Breast epithelium (tissue), 4 donors: ENCODE measurements around the gene DGCR8. TPM values are rescaled to one million over a fixed set of nuclear protein-coding genes. Genes with fewer than 3 reads are reported as not detected.

Source experiments
- DNase-seq, 2 donors: peaks; one replicate each; pipeline ENCODE4 v3.0.0-alpha.2; 2019; ENCODE audit warnings: low spot score in 2 of 2
- H3K27ac ChIP-seq, 2 donors: fragments of 200-600 bp; sonication (generic) in 1 of 2; one replicate each; pipeline ENCODE4 v1.5.1; 2016 to 2019; ENCODE audit warnings: mild to moderate bottlenecking in 1 of 2
- H3K27me3 ChIP-seq, 2 donors: fragments of 200-600 bp; sonication (generic) in 1 of 2; one replicate each; pipeline versions ENCODE4 v1.5.1 to v1.6.0; 2017 to 2019; ENCODE audit warnings: control low read depth in 1 of 2, mild to moderate bottlenecking in 1 of 2
- H3K36me3 ChIP-seq: fragments of 200-600 bp; one replicate; pipeline ENCODE4 v1.5.1; 2019
- H3K4me1 ChIP-seq, 2 donors: fragments of 200-600 bp; sonication (generic); one replicate each; pipeline ENCODE4 v1.5.1; 2016 to 2019; ENCODE audit warnings: control low read depth in 1 of 2
- H3K4me3 ChIP-seq, 3 donors: fragments of 200-600 bp; sonication (generic); 1 replicate in 2 of 3; 2 replicates in 1 of 3; pipeline ENCODE4 v1.5.1; 2016 to 2019; ENCODE audit warnings: mild to moderate bottlenecking in 3 of 3, moderate library complexity in 2 of 3
- H3K9me3 ChIP-seq, 2 donors: fragments of 200-600 bp; sonication (generic) in 1 of 2; one replicate each; pipeline ENCODE4 v1.5.1; 2016 to 2019; ENCODE audit warnings: control low read depth in 1 of 2
- POLR2A ChIP-seq: fragments of 450-650 bp; IDR thresholded peaks from one replicate; pipeline ENCODE4 v1.6.1; 2016; ENCODE audit warnings: antibody characterized with exemption, mild to moderate bottlenecking, moderate library complexity
- POLR2AphosphoS5 ChIP-seq, 3 donors: sonication (generic); formaldehyde crosslinking; IDR thresholded peaks; one replicate each; pipeline ENCODE4 v1.6.1; 2017; ENCODE audit warnings: antibody characterized with exemption in 3 of 3
- intact Hi-C: fragments of 100-400 bp; cut with DNase I; formaldehyde crosslinking; loops from one replicate; pipeline ENCODE4 v1.15.1; 2023; ENCODE audit warnings: low total_unique reads
- total RNA-seq, 3 donors: library from RNA; depleted of rRNA; stranded (reverse); fragments of >200 nt; gene quantifications; one replicate each; pipeline ENCODE4 v1.1.0, GENCODE V29; 2016
- TF ChIP-seq, protein P1 (sequence below), 3 donors: fragments of 450-650 bp; IDR thresholded peaks; one replicate each; pipeline ENCODE4 v1.5.1; 2016 to 2017; ENCODE audit warnings: antibody characterized with exemption in 3 of 3, mild to moderate bottlenecking in 3 of 3, moderate library complexity in 3 of 3

Gene DGCR8
- total RNA-seq, 3 donors from 2014 or later, result 18.4 to 34.7 (median 29.0) TPM

DNA sequence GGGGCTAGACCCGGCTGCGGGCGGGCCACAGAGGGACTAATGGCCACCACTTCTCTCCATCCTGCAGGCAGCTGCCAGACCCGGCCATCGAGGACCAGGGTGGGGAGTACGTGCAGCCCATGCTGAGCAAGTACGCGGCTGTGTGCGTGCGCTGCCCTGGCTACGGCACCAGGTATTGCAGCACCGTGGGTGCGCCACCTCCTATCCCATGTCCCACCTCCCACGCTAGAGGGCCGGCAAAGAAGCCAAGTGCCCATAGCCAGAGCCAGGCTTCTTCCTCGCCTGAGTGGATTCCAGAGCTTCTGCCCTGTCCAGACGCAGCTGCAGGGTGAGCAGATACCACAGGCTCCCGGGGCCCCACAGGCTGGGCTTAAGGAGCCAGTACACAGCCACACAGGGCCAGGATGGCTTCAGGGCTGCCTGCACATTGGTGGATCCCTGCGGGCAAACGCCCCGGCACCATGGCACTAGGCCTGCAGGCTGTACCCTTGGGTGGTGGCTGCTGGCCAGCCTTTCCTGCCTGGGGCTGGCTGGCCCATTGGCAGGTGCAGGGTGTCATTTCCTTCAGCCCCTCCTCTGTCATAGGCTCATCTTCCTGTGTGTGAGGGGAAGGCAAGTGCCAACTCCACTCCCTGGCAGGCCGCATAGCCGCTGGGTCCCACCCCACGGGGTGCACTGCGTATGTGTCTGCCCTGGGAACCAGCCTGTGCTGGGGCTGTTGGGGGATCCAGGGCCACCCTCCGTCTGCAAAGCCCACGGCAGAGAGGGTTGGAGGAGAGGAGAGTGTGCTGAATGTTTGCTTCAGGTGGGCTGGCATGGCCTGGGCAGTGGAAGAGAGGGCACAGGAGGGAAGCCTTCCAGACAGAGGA, 16.5 kb upstream of the DGCR8 start:
- H3K36me3 ChIP-seq, result no peaks in the 10 kb centered on the region
- no peak overlapping the region for H3K27ac ChIP-seq
- no peak overlapping the region for H3K4me3 ChIP-seq
- H3K4me1 ChIP-seq, result no peaks in the 10 kb centered on the region
- TF ChIP-seq, protein P1, sequence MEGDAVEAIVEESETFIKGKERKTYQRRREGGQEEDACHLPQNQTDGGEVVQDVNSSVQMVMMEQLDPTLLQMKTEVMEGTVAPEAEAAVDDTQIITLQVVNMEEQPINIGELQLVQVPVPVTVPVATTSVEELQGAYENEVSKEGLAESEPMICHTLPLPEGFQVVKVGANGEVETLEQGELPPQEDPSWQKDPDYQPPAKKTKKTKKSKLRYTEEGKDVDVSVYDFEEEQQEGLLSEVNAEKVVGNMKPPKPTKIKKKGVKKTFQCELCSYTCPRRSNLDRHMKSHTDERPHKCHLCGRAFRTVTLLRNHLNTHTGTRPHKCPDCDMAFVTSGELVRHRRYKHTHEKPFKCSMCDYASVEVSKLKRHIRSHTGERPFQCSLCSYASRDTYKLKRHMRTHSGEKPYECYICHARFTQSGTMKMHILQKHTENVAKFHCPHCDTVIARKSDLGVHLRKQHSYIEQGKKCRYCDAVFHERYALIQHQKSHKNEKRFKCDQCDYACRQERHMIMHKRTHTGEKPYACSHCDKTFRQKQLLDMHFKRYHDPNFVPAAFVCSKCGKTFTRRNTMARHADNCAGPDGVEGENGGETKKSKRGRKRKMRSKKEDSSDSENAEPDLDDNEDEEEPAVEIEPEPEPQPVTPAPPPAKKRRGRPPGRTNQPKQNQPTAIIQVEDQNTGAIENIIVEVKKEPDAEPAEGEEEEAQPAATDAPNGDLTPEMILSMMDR (IDR thresholded peaks at IDR 0.05), result peak in 1 of 3 donors; percentile 11
- TF ChIP-seq POLR2AphosphoS5 (IDR thresholded peaks at IDR 0.05), result no peak
- H3K27me3 ChIP-seq, result no peaks in the 10 kb centered on the region
- DNase-seq, result no peak
- H3K9me3 ChIP-seq, result no peaks in the 10 kb centered on the region
- intact Hi-C loops, result loop anchor here (5.0 kb wide), 1 partner anchor 904 kb away; the partner anchor contains the start of gene AIFM3

- intact Hi-C loops, result loop anchor here (5.0 kb wide), 1 partner anchor 903 kb away; the partner anchor contains the start of gene AIFM3
- Histone ChIP-seq H3K9me3 (no peaks in the 10 kb centered on the region), H3K27ac (no peak overlapping the region)
These were observed 15.9 kb upstream of the DGCR8 start for GRCh38 chr22:20064140-20064480.

DNA sequence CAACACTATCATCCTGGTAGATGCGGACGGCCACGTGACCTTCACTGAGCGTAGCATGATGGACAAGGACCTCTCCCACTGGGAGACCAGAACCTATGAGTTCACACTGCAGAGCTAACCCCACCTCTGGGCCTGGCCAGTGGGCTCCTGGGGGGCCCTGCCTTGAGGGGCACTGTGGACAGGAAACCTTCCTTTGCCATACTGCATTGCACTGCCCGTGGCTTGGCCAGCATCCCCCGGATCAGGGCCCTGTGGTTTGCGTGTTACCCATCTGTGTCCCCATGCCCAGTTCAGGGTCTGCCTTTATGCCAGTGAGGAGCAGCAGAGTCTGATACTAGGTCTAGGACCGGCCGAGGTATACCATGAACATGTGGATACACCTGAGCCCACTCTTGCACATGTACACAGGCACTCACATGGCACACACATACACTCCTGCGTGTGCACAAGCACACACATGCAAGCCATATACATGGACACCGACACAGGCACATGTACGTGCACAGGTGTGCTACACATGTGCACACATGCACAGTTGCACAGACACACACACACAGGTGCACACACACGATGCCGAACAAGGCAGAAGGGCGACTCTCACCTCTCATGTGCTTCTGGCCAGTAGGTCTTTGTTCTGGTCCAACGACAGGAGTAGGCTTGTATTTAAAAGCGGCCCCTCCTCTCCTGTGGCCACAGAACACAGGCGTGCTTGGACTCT, 15.3 kb upstream of the DGCR8 start:
- DNase-seq, result no peak
- H3K36me3 ChIP-seq, result no peaks in the 10 kb centered on the region
- no peaks in the 10 kb centered on the region for H3K4me1 ChIP-seq
- no peaks in the 10 kb centered on the region for H3K9me3 ChIP-seq
- no peak for TF ChIP-seq POLR2A
- TF ChIP-seq, protein P1 (IDR thresholded peaks at IDR 0.05), result no peak
- no peak for TF ChIP-seq POLR2AphosphoS5 (IDR thresholded peaks at IDR 0.05)
- H3K27ac ChIP-seq, result no peak overlapping the region
- H3K27me3 ChIP-seq, result no peaks in the 10 kb centered on the region
- intact Hi-C loops, result loop anchor here (5.0 kb wide), 1 partner anchor 903 kb away; the partner anchor contains the start of gene AIFM3
- no peak overlapping the region for H3K4me3 ChIP-seq

More at GRCh38 chr22:20064140-20064480, 15.9 kb upstream of the DGCR8 start:
- H3K4me3 ChIP-seq, result no peak overlapping the region
- TF ChIP-seq, protein P1 (IDR thresholded peaks at IDR 0.05), result no peak
- TF ChIP-seq POLR2AphosphoS5 (IDR thresholded peaks at IDR 0.05) (no peak), POLR2A (no peak)
- H3K36me3 ChIP-seq, result no peaks in the 10 kb centered on the region
- H3K27me3 ChIP-seq, result no peaks in the 10 kb centered on the region
- H3K4me1 ChIP-seq, result no peaks in the 10 kb centered on the region
- DNase-seq, result no peak

- DNase-seq, result no peak
- Histone ChIP-seq H3K4me3 (no peak overlapping the region), H3K27me3 (no peaks in the 10 kb centered on the region), H3K36me3 (no peaks in the 10 kb centered on the region), H3K27ac (no peak overlapping the region), H3K9me3 (no peaks in the 10 kb centered on the region), H3K4me1 (no peaks in the 10 kb centered on the region)
- TF ChIP-seq, protein P1 (IDR thresholded peaks at IDR 0.05), result no peak
- TF ChIP-seq POLR2AphosphoS5 (IDR thresholded peaks at IDR 0.05) (no peak), POLR2A (no peak)
- intact Hi-C loops, result no loop called here
These were observed 14.0 kb upstream of the DGCR8 start for GRCh38 chr22:20065896-20066616.
